Activated T-helper 9 cell treated with anti-CD3 and anti-CD28 coated beads, Interleukin-2, amount 50 U/mL, for 16 hours (primary cell): ENCODE measurements around the gene FAM241B.

ENCODE experiments used
- DNase-seq: peaks from one replicate; pipeline ENCODE4 v3.0.0-alpha.2; 2020; ENCODE audit warnings: low read depth

The FAM241B gene

GRCh38 chr10:69666756-69667155, 36.7 kb downstream of the FAM241B start:
- DNase-seq, result no peak

- no peak for DNase-seq
Observed at GRCh38 chr10:69668721-69669120, 38.7 kb downstream of the FAM241B start.

GRCh38 chr10:69669409-69669808, 39.4 kb downstream of the FAM241B start:
- DNase-seq, result no peak

GRCh38 chr10:69673521-69673920, 43.5 kb downstream of the FAM241B start:
- no peak for DNase-seq

- DNase-seq, result no peak
Observed at GRCh38 chr10:69674786-69675185, 44.7 kb downstream of the FAM241B start.

- no peak for DNase-seq
Observed at GRCh38 chr10:69676301-69676700, 46.3 kb downstream of the FAM241B start.

- no peak for DNase-seq
Observed at GRCh38 chr10:69677985-69678654, 48.1 kb downstream of the FAM241B start.

- no peak for DNase-seq
Observed at GRCh38 chr10:69679736-69680135, 49.7 kb downstream of the FAM241B start.

GRCh38 chr10:69680610-69681009, 50.6 kb downstream of the FAM241B start:
- DNase-seq, result no peak

- no peak for DNase-seq
Observed at GRCh38 chr10:69681436-69681835, 51.4 kb downstream of the FAM241B start.

- no peak for DNase-seq
Observed at GRCh38 chr10:69682955-69683474, 53.0 kb downstream of the FAM241B start.
